GM11168 (cell line): ENCODE results near the gene ZNF408.
"Not testable (repeated sequence)": the region's sequence is repeated elsewhere in the genome, so short reads cannot be mapped to it uniquely, and the experiment has no call there.

Source experiments
- in situ Hi-C: fragments of 300-500 bp; cut with MboI; formaldehyde crosslinking; loops from one replicate; pipeline ENCODE4 v1.12.0; 2022; ENCODE audit warnings: low sequenced_read_pairs; ENCODE audit not compliant: unreplicated experiment

Gene ZNF408

DNA sequence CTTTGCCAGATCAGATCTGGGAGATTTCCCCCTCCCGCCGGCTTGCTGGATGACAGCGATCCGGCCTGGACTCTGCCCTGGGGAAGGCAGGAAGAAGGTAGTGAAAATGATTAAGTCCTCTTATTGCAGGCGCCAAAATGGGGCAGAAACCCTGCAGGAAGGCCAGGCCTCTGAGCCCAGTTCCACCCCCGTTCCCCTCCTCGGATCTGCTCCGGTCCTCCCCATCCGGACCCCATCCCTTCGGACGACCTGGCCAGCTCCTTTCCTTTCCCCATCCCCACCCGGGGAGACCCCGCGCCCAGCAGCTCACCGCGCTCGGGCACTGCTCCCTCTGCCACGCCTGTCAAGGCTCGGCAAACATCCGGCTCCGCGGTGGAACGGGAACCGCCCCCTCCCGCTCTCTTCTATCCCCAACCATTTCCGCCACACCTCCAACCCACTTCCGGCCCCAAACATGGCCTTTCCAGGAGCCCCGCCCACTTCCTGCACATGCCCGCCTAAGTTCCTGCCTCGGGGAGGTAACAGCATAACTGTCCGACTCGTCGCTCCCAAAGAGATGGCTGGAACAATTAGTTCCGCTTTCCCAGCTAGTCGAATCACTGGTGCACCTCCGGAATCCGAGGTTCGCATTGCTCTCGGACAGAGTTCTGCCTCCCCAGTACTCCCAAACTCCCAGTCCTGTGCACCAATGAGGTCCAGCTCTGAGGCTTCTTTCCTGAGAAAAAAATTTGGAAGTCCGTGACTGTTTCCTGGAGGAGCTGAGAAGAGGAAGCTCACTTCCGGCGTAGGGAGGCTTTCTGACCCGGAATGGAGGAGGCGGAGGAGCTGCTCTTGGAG is at the start of gene ZNF408, which contains the start of gene ARHGAP1:
Gene ZNF408, plus strand, starts transcription at position 791 of the 837 bp plus-strand sequence. Its CDS starts 17 bp downstream, at position 808.
Gene ARHGAP1, minus strand, starts transcription at position 379 of the 837 bp plus-strand sequence. CDS start 4,512 bp downstream, outside the sequence.
- in situ Hi-C loops: no loop called here

DNA sequence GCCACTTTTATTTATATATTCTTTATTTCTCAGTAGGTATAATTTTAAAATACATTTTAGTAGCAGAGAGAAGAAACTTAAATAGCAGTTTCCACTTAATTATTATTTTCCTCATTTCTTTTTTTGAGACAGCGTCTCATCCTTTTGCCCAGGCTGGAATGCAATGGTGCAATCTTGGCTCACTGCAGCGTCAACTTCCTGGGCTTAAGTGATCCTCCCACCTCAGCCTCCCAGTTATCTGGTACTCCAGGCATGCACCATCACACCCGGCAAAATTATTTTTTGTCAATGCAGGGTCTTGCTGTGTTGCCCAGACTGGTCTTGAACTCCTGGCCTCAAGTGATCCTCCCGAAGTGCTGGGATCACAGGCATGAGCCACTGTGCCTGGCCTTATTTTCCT is 45.2 kb upstream of the ZNF408 start:
- in situ Hi-C loops: no loop called here

DNA sequence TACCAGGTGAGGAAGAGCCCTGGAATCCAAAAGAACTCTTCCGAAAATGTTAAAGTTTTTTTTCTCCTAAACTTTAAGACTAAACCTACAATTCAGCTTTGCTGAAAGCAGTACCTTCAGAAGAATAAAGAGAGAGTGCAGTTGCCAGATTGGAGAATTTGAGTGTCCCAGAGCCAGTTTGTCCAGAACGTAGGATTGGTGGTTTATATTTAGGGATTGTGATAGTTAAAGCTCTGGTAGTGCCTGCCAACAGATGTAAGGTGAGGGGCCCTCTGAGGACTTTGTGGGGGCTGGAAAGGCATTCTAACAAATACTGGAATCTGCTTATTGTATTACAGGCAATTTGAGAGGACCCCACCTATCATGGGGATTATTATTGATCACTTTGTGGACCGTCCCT is 43.6 kb upstream of the ZNF408 start:
- in situ Hi-C loops: no loop called here

DNA sequence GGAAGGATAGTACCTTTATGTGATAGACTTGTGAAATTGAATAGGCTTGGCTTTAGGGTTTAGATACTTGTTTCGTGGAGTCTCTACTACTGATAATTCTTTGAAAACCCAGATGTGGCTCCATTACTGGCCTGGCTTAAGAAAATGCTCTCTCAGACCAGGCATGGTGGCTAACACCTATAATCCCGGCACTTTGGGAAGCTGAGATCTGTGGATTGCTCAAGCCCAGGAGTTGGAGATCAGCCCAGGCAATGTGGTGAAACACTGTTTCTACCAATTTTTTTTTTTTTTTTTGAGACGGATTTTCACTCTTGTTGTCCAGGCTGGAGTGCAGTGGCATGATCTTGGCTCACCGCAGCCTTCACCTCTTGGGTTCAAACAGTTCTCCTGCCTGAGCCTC is 42.6 kb upstream of the ZNF408 start:
- in situ Hi-C loops: no loop called here

DNA sequence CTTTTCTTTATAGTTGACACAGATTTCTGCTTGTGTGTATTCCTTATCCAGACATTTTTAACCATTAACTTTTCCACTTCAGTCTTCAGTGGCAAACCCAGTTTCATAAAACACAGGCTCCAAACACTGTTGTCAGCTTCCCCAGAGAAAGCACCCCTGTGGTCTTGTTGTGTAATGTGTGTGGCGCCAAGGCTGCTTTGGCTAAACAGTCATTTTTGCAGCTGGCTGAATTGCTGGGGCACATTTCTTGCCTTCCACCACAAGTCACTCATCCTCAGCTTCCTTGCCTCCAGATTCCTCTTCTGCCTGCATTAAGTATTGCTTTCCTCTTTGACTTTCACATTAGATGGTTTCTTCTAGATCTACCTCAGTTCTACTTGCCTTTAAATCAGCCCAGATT is 40.9 kb upstream of the ZNF408 start:
- in situ Hi-C loops: no loop called here

DNA sequence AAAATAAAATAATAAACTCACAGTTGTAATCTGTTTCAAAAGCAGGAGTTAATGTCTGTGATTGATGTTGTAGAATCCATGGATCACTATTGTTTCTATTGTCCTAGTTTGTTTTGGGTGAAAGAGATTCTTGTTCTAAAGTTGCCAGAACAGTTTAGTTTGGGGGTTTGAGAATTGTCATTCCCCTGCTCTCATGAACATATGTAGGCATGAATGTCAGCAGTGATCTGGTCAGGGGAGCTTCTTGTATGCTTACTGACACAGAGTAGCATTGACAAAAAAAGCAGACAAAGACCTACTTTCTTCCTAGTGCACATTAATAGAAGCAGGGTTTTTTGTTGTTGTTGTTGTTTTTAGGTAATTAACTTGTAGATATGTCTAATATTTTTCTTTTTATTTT is 39.0 kb upstream of the ZNF408 start:
- in situ Hi-C loops: no loop called here

DNA sequence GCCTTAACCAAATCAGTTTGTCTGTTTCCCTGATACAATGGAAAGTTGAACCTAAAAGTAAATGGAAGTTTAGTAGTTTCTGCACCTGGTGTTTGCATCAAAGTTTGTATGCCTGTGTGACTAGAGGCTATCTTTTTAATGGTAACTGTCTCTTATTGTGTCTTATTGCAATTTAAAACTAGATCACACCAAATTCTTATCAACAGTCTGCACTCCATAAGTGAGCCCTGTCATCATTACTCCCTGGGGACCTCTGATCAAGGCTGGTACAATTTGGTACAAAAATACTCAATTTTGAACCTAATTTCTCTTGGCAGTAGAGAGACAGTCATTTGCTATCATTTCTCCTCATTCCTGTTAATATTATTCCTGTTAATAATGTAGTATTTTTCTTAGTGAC is 38.5 kb upstream of the ZNF408 start:
- in situ Hi-C loops: no loop called here

DNA sequence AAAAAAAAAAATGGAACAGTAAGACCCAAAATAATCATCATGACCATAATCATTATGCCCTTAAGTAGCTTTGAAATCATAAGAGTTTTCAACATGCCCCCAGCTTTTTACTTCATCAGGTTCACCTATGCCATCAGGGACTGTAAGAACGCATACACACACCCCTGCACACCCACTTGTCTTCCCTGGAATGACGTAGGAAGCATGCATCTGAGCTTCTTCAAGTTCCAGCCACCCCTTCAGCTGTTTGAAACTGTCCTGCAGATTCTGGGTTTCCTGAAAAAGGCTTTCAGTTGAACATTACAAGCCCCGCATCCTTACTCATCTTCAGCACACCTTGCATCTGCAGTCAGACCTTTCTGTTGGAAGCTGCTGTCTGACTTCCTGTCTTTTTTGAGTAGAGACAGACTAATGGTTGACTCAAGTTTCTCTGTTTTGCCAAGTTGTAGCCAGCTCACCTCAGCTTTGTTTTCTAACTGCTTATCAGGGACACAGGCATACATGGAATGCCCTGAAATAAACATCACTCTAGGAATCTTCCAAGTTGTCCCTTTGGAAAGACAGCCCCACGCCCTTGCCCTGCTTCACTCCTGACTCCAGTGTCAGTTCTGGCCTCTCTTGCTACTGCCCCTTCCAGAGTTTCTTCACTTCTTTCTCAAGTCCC is 37.4 kb upstream of the ZNF408 start:
- in situ Hi-C loops: no loop called here

DNA sequence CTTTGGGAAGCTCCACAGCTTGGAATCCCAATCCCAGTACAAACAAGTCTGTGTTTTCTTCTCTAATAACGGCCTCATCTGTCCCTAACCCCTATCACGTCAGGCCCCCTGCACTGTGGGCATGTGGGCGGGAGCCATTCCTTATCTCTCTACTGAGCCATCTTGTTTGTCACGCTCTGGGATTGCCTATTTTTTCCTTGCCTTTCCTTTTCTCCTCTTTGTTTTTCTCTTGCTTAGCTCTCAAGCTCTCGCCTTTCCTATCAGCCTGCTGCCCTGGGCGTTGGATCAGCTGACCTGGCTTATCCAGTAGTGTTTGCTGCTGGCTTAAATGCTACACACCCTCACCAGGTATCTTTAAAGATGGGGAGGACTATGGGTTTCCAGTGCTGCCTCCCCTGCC is 36.2 kb upstream of the ZNF408 start:
- in situ Hi-C loops: no loop called here

DNA sequence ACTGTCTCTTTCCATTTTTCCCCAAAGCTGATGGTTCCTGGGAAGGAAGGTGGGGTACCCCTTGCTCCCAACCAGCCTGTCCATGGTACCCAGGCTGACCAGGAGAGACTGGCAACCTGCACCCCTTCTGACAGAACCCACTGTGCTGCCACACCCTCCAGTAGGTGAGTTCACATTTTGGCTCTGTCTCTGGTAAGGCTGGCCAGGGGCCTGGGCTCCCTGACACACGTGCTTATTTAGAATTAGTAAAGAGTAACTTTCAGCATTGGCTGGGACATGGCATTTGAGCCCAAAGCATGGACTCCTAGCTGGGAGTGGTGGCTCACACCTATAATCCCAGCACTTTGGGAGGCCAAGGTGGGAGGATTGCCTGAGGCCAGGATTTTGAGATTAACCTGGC is 35.5 kb upstream of the ZNF408 start:
- in situ Hi-C loops: no loop called here

DNA sequence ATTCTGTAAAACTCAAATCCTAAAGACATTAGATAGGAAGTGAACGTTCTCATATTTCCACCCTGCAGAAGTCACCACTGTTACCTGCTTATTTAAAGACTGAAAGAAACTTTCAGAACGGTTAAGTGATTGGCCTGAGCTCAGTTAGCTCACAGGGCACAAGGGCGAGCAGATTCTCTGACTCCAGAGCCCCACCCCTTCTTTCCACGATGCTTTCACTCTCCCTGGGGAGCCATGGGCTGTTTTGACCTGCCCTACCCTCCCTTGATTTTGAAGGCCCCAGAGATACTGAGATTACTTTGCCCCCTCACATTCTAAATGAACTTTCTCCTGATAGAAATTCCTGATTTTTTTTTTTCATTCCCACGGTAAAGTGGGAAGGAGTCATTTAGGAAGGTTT is 34.3 kb upstream of the ZNF408 start:
- in situ Hi-C loops: no loop called here

DNA sequence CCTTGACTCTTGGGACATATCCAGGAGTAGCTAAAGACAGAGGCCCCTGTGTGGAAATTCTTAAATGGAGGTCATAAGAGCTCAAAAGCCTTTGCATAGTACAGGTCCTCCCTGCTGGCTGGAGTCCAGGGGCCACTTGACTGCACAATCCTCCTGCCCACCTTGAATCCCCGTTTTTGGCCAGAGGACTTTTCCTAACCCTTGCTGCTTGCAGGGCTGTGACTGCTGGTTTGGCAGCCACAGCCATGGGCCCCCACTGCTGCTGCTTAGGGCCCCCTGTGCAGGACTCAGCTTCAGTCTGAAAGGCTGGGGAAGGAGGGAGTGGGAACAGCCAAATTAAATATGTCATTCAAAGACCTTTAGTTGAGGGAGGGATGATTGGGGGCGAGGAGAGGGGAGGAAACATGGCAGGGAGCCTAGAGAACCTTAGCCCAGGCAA is 33.8 kb upstream of the ZNF408 start:
- in situ Hi-C loops: no loop called here

DNA sequence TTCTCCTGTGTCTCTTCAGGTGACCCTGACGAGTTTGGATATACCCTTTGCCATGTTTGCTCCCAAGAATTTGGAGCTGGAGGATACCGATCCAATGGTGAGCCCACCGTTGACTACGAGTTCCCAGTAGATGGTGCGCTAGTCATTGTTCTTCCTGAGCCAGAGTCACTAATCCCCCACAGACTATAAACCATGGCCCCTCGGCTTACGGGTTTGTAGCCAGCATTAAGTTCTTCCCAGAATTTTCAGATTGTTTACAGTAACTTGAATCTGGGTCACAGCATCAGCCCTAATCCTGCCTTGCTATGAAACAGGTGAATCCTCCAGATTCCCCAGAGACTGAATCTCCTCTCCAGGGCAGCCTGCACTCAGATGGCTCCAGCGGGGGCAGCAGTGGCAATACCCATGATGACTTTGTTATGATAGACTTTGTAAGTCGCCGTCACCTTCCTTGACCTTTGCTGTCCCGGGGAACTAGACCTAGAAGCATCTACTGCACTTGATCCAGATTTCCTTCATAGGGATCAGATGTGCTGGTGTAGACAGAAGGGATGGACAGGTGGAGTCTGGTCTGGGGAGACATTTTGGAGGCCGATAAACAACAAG is 32.2 kb upstream of the ZNF408 start:
- in situ Hi-C loops: no loop called here

DNA sequence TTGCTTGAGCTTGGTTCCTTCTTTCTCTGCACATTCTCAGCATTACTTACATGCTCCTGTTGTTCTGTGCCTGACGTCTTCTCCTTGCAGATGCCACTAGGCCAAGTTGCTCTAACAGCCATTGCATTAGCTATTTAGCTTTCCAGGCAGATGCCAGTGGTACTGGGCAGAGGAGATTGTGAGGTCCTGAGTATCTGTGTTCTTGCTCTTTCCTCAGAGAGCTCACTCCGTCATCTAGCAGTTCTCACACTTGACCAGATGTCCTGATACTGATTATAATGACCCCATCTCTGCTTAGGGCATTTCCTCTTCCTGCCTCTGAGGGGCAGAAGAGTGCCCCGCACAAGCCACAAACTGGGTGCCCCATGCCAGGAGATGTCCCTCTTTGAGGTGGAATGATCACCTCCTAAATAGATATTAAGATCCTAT is 31.1 kb upstream of the ZNF408 start:
- in situ Hi-C loops: no loop called here

DNA sequence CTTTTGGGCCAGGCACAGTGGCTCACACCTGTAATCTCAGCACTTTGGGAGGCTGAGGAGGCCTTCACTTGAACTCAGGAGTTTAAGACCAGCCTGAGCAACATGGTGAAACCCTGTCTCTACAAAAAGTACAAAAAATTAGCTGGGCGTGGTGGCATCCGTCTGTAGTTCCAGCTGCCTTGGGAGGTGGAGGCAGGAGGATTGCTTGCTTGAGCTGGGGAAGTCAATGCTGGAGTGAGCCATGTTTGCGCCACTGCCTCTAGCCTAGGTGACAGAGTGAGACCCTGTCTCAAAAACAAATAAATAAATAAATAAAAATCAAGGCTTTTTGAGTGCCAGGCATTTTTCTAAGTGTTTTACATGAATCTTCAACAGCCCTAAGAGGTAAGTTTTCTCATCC is 30.3 kb upstream of the ZNF408 start:
- in situ Hi-C loops: not testable (repeated sequence)

DNA sequence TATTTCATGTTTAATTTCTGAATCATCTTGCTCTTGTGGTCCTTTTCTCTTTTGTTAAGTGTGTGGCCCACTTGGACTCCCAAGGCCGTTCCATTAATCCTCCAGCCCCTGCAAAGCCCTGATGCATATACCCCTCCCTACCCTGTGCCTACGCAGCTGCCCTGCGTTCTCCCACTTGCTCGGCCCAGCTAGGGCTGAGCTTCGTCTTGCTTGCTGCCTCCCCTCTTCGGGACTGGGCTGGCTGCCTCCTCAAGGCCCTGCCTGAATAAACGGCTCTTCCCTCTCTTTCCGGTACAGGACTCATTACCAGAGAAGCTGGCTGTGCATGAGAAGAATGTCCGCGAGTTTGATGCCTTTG is 28.9 kb upstream of the ZNF408 start:
- in situ Hi-C loops: no loop called here

DNA sequence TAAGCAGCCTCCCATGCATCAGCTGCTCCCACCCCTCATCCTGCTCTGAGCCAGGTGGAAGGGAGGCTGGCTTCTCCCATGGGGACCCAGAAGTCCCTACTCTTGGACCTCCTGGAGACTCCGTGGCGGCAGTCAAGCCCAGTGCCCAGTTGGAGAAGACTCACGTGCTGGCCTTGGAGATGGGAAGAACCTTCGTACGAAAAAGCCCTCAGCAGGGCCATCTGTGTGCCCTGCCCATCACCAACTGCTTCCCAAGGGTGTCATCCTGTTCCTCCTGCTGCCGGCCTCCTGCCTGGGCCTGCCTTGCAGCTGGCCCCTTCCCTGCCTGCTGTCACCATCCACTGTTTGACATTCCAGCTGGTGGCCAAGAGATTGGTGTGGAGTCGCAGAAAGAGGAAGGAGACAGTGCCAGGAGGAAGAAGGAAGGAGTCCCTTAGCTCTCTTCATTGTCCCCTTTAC is 28.4 kb upstream of the ZNF408 start:
- in situ Hi-C loops: no loop called here

DNA sequence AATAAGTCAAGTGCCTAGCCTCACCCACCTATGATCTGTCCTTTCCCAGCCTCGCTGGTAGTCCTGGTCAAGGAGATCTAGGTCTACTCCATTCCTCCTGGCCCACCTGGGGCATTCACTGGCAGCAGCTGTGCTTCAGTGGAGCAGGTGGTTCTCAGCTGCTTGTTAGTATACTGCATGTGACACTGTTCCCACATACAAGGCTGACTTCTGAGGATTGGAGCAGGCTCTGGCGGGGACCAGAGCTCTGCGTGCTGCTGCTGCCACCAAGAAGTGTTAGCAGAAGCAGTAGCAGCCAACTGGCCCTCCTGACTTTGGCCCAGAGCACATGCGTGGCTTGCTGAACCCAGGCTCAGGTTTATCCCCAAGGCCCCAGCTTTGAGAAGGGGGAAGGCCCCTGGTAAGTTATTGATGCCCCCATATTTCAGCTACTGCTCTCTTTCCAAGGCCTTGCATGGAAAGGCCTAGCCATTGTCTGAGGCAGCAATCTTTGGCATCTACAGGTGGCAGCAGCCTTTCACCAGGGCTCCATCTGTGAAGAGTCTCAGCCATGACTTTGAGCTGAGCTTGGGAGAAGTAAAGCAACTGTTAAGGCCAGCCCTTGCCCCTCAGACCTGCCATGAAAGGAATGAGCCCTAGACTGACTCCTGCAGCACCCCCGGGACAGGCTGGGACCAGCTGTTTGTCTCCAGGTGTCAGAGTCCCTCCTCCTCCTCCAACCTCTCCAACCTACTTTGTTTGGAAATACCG is 26.9 kb upstream of the ZNF408 start:
- in situ Hi-C loops: no loop called here

DNA sequence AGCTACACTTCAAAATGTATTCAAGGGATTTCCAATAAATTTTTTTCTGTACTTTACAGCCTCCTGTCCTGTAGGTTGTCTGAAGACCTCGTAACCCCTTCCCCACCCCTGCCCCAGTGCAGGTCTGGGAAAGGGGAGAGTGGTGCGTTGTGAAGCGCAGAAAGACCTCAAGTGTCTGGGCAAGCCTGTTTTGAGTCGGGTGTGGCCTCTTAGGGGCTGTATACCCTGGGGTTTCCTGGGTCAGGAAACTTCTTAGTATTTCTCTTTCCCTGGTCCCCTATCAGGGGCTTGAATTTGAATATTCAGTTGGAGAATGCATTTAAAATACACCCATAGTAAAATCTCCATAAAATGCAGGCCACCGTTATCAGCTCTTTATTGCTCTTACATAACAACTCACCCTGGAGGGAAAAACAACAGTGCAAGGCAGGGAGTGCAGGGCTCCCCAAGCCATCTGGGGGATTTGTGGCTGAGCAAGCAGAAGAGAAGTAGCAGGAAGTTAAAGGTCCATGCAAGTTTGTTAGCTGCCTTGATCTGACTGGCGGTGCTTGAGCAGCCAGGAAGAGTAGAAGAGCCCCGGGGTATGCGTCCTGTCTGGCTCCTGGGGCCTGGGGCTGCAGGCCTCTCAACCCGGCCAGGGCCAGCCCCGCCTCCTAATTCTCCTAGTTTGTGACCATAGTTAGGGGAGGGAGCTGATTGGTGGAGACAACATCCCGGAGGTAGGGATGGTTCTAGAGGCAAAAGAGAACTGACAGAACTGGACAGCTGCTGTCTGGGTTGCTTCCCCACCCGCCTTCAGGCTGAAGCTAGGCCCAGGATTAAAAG is 26.2 kb upstream of the ZNF408 start:
- in situ Hi-C loops: no loop called here
